ENCODE data around the gene MRPL23.

- no peak for TF ChIP-seq BRCA1 (IDR thresholded peaks at IDR 0.05)
- no peak for TF ChIP-seq BRCA1 (CRISPR knock-in tag; IDR thresholded peaks at IDR 0.05)
- no peak for TF ChIP-seq CTCF (IDR thresholded peaks at IDR 0.05 in 2 of 3, conservative IDR thresholded peaks at IDR 0.05 in 1 of 3; ENCODE audit: insufficient read depth in 2 of 3, low read depth in 1 of 3, low read length in 3 of 3)
- no peak for TF ChIP-seq ZNF274 (IDR thresholded peaks at IDR 0.05; ENCODE audit: borderline replicate concordance, low read depth, low read length)
- TF ChIP-seq GABPA (tag; conservative IDR thresholded peaks at IDR 0.05; ENCODE audit: low read depth): no peak
- no peak for TF ChIP-seq CHD4 (IDR thresholded peaks at IDR 0.05; ENCODE audit: insufficient read depth, insufficient replicate concordance, low read depth, low read length, poor library complexity, severe bottlenecking)
- TF ChIP-seq KLF10 (CRISPR knock-in tag; IDR thresholded peaks at IDR 0.05): no peak
- TF ChIP-seq MIER1 (IDR thresholded peaks at IDR 0.05; ENCODE audit: low read depth): no peak
- no peak for TF ChIP-seq ZNF592 (IDR thresholded peaks at IDR 0.05)
- no peak for TF ChIP-seq FOXA1 (IDR thresholded peaks at IDR 0.05; ENCODE audit: borderline replicate concordance)
- no peak for TF ChIP-seq CHD2 (IDR thresholded peaks at IDR 0.05; ENCODE audit: low read depth, low read length)
These were observed 42.8 kb downstream of the MRPL23 start for GRCh38 chr11:1989953-1990352.

Data from K562 (cell line).